H9 (cell line): ENCODE measurements around the gene MYH15. TPM values are rescaled to one million over a fixed set of nuclear protein-coding genes. Genes with fewer than 3 reads are reported as not detected.

Experiments
- DNase-seq: peaks from one replicate; pipeline ENCODE4 v3.0.0-alpha.2; 2017
- H2AFZ ChIP-seq: one replicate; pipeline ENCODE4 v1.6.1; 2013; ENCODE audit warnings: mild to moderate bottlenecking, low read length, control low read depth, moderate library complexity
- H2AK5ac ChIP-seq: 2 replicates; pipeline ENCODE4 v1.6.1; 2013; ENCODE audit warnings: low read length, control low read depth, mixed read lengths; ENCODE audit not compliant: insufficient read length
- H2BK120ac ChIP-seq: one replicate; pipeline ENCODE4 v1.6.1; 2013; ENCODE audit warnings: low read depth, mild to moderate bottlenecking, low read length, control low read depth, inconsistent platforms; ENCODE audit not compliant: poor library complexity, severe bottlenecking
- H2BK12ac ChIP-seq: 2 replicates; pipeline ENCODE4 v1.6.1; 2013; ENCODE audit warnings: low read length, control low read depth, mixed read lengths, low read depth; ENCODE audit not compliant: insufficient read length
- H2BK15ac ChIP-seq: 2 replicates; pipeline ENCODE4 v1.6.1; 2013; ENCODE audit warnings: low read depth, low read length, control low read depth
- H2BK20ac ChIP-seq: one replicate; pipeline ENCODE4 v1.6.1; 2013; ENCODE audit warnings: low read depth, mild to moderate bottlenecking, low read length, control low read depth, inconsistent platforms; ENCODE audit not compliant: poor library complexity, severe bottlenecking
- H2BK5ac ChIP-seq: 2 replicates; pipeline ENCODE4 v1.6.1; 2013; ENCODE audit warnings: low read length, control low read depth, mixed read lengths; ENCODE audit not compliant: insufficient read length
- H3K14ac ChIP-seq: 2 replicates; pipeline ENCODE4 v1.6.1; 2013; ENCODE audit warnings: low read length, control low read depth; ENCODE audit not compliant: insufficient read depth
- H3K18ac ChIP-seq: 2 replicates; pipeline ENCODE4 v1.6.1; 2013; ENCODE audit warnings: low read depth, mild to moderate bottlenecking, mixed read lengths, low read length, control low read depth; ENCODE audit not compliant: insufficient read length
- H3K23ac ChIP-seq: 2 replicates; pipeline ENCODE4 v1.6.1; 2013; ENCODE audit warnings: low read length, control low read depth, mixed read lengths, low read depth; ENCODE audit not compliant: insufficient read length
- H3K23me2 ChIP-seq: 2 replicates; pipeline ENCODE4 v1.6.1; 2013; ENCODE audit warnings: low read depth, mild to moderate bottlenecking, mixed read lengths, low read length, control low read depth; ENCODE audit not compliant: insufficient read length, poor library complexity, severe bottlenecking
- H3K27ac ChIP-seq: 2 replicates; pipeline ENCODE4 v1.5.1; 2013; ENCODE audit warnings: low read length, control low read depth, mixed read lengths, low read depth; ENCODE audit not compliant: insufficient read length
- H3K27me3 ChIP-seq: 2 replicates; pipeline ENCODE4 v1.6.1; 2013; ENCODE audit warnings: low read length, control low read depth, inconsistent platforms; ENCODE audit not compliant: insufficient read depth
- H3K4ac ChIP-seq: 2 replicates; pipeline ENCODE4 v1.6.1; 2013; ENCODE audit warnings: low read depth, mild to moderate bottlenecking, control low read depth, inconsistent platforms, low read length, moderate library complexity
- H3K4me1 ChIP-seq: 2 replicates; pipeline ENCODE4 v1.6.1; 2013; ENCODE audit warnings: low read length, control low read depth, inconsistent platforms; ENCODE audit not compliant: insufficient read depth
- H3K4me2 ChIP-seq: 2 replicates; pipeline ENCODE4 v1.6.1; 2013; ENCODE audit warnings: low read length, control low read depth, mixed read lengths; ENCODE audit not compliant: insufficient read length, insufficient read depth
- H3K56ac ChIP-seq: 2 replicates; pipeline ENCODE4 v1.6.1; 2013; ENCODE audit warnings: low read depth, mild to moderate bottlenecking, mixed read lengths, low read length, control low read depth; ENCODE audit not compliant: insufficient read length
- H3K79me1 ChIP-seq: 2 replicates; pipeline ENCODE4 v1.6.1; 2013; ENCODE audit warnings: low read depth, mild to moderate bottlenecking, moderate library complexity, low read length, control low read depth, inconsistent platforms; ENCODE audit not compliant: insufficient read depth, poor library complexity, severe bottlenecking
- H3K79me2 ChIP-seq: 2 replicates; pipeline ENCODE4 v1.6.1; 2013; ENCODE audit warnings: low read length, control low read depth, inconsistent platforms; ENCODE audit not compliant: insufficient read depth
- H3K9ac ChIP-seq: 2 replicates; pipeline ENCODE4 v1.6.1; 2013; ENCODE audit warnings: low read length, control low read depth, mixed read lengths; ENCODE audit not compliant: insufficient read length; ENCODE audit errors: extremely low read depth
- H3K9me3 ChIP-seq: one replicate; pipeline ENCODE4 v1.6.1; 2013; ENCODE audit warnings: low read depth, low read length, inconsistent platforms; ENCODE audit not compliant: control insufficient read depth
- H3T11ph ChIP-seq: one replicate; pipeline ENCODE4 v1.6.1; 2013; ENCODE audit warnings: mild to moderate bottlenecking, low read length, control low read depth, inconsistent platforms
- H4K20me1 ChIP-seq: one replicate; pipeline ENCODE4 v1.6.1; 2013; ENCODE audit not compliant: control insufficient read depth, insufficient read length, insufficient read depth
- H4K5ac ChIP-seq: 2 replicates; pipeline ENCODE4 v1.6.1; 2013; ENCODE audit warnings: low read depth, mild to moderate bottlenecking, mixed read lengths, low read length, control low read depth; ENCODE audit not compliant: insufficient read length
- H4K8ac ChIP-seq: replicated peaks from 2 replicates; pipeline ENCODE4 v1.6.1; 2013; ENCODE audit warnings: low read length, control low read depth, mixed read lengths, low read depth; ENCODE audit not compliant: insufficient read length
- H4K91ac ChIP-seq: 2 replicates; pipeline ENCODE4 v1.6.1; 2013; ENCODE audit warnings: low read depth, mild to moderate bottlenecking, moderate library complexity, mixed read lengths, low read length, control low read depth; ENCODE audit not compliant: insufficient read length
- H3K27ac Mint-ChIP-seq, 3 experiments: 2 replicates in 2 of 3; 3 replicates in 1 of 3; pipeline ENCODE4 v1.8.0; 2020 to 2021; ENCODE audit warnings: mixed read lengths in 3 of 3, mild to moderate bottlenecking in 1 of 3, moderate library complexity in 1 of 3
- H3K27me3 Mint-ChIP-seq: 2 replicates; pipeline ENCODE4 v1.8.0; 2021; ENCODE audit warnings: low read depth, mild to moderate bottlenecking, moderate library complexity, mixed read lengths
- H3K36me3 Mint-ChIP-seq, 3 experiments: 2 replicates in 2 of 3; 3 replicates in 1 of 3; pipeline ENCODE4 v1.8.0; 2020 to 2021; ENCODE audit warnings: low read depth in 3 of 3, mixed read lengths in 3 of 3; ENCODE audit not compliant: insufficient read depth in 1 of 3
- H3K4me1 Mint-ChIP-seq, 2 experiments: 2 replicates each; pipeline ENCODE4 v1.8.0; 2020; ENCODE audit warnings: mixed read lengths in 2 of 2
- H3K4me3 Mint-ChIP-seq, 2 experiments: 2 replicates in 1 of 2; 3 replicates in 1 of 2; pipeline ENCODE4 v1.8.0; 2020 to 2021; ENCODE audit warnings: mild to moderate bottlenecking in 2 of 2, mixed read lengths in 2 of 2, moderate library complexity in 1 of 2
- H3K9me3 Mint-ChIP-seq, 2 experiments: 2 replicates in 1 of 2; 3 replicates in 1 of 2; pipeline ENCODE4 v1.8.0; 2020; ENCODE audit warnings: mild to moderate bottlenecking in 2 of 2, mixed read lengths in 2 of 2, moderate library complexity in 1 of 2
- WGBS: extraction: QIAGEN DNeasy Blood & Tissue Kit; methylation state at CpG from one replicate; pipeline ENCODE4 v1.1.7; 2013; ENCODE audit warnings: missing lambda C conversion rate, low lambda C conversion rate, mixed read lengths; ENCODE audit not compliant: insufficient read length; ENCODE audit errors: extremely low coverage; 5-methylcytosine and 5-hydroxymethylcytosine counted together
- total RNA-seq: library from RNA; stranded (reverse); gene quantifications from 2 replicates; pipeline ENCODE4 v1.2.1, GENCODE V29; 2021
- TF ChIP-seq, protein P1 (sequence below): fragments of 200-600 bp; sonication (generic); conservative IDR thresholded peaks from 3 replicates; pipeline ENCODE4 v1.8.0; 2021; ENCODE audit warnings: antibody characterized with exemption, mild to moderate bottlenecking

MYH15 gene
- total RNA-seq, 1 experiment from 2014 or later = 0.13 TPM

GRCh38 chr3:108334701-108335100 lies 175.7 kb downstream of the MYH15 start:
- Histone ChIP-seq H3K79me2 (no peaks in the 10 kb centered on the region), H3K14ac (no peak overlapping the region), H3K56ac (no peak overlapping the region), H4K91ac (no peak overlapping the region), H4K8ac (no peak overlapping the region), H3T11ph (no peak overlapping the region), H4K5ac (no peak overlapping the region), H3K4me1 (no peaks in the 10 kb centered on the region), H2BK20ac (no peak overlapping the region), H2AFZ (no peak overlapping the region), H3K27ac (no peak overlapping the region), H3K18ac (no peak overlapping the region), H3K9ac (no peak overlapping the region), H2BK12ac (no peak overlapping the region), H2BK120ac (no peak overlapping the region), H3K23ac (no peak overlapping the region), H2BK15ac (no peak overlapping the region), H3K27me3 (no peaks in the 10 kb centered on the region), H3K9me3 (no peaks in the 10 kb centered on the region), H3K79me1 (no peaks in the 10 kb centered on the region), H2BK5ac (no peak overlapping the region), H3K23me2 (no peaks in the 10 kb centered on the region), H3K4ac (no peak overlapping the region), H3K4me2 (no peak overlapping the region), H2AK5ac (no peak overlapping the region), H4K20me1 (no peaks in the 10 kb centered on the region)
- H3K9me3 Mint-ChIP-seq = no peaks in the 10 kb centered on the region
- no peaks in the 10 kb centered on the region for H3K27me3 Mint-ChIP-seq
- DNase-seq = no peak
- H3K4me3 Mint-ChIP-seq = no peak overlapping the region
- no peaks in the 10 kb centered on the region for H3K4me1 Mint-ChIP-seq
- H3K36me3 Mint-ChIP-seq = no peaks in the 10 kb centered on the region
- WGBS = no CpG with 5 or more reads among the region's 1 CpG
- H3K27ac Mint-ChIP-seq = no peak overlapping the region
- TF ChIP-seq, protein P1, sequence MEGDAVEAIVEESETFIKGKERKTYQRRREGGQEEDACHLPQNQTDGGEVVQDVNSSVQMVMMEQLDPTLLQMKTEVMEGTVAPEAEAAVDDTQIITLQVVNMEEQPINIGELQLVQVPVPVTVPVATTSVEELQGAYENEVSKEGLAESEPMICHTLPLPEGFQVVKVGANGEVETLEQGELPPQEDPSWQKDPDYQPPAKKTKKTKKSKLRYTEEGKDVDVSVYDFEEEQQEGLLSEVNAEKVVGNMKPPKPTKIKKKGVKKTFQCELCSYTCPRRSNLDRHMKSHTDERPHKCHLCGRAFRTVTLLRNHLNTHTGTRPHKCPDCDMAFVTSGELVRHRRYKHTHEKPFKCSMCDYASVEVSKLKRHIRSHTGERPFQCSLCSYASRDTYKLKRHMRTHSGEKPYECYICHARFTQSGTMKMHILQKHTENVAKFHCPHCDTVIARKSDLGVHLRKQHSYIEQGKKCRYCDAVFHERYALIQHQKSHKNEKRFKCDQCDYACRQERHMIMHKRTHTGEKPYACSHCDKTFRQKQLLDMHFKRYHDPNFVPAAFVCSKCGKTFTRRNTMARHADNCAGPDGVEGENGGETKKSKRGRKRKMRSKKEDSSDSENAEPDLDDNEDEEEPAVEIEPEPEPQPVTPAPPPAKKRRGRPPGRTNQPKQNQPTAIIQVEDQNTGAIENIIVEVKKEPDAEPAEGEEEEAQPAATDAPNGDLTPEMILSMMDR = no peak
